Heart left ventricle (tissue), 16 donors: ENCODE measurements around the gene HAO2. TPM values are rescaled to one million over a fixed set of nuclear protein-coding genes. Genes with fewer than 3 reads are reported as not detected.

Experiments
- ATAC-seq, 4 donors: fragments of 200-7000 bp; cut with Tn5 transposase; one replicate each; pipeline ENCODE4 v1.9.1; 2020 to 2022; ENCODE audit warnings: moderate library complexity in 4 of 4, mild to moderate bottlenecking in 3 of 4, moderate number of reproducible peaks in 1 of 4
- DNase-seq, 5 donors: peaks; one replicate each; pipeline ENCODE4 v3.0.0-alpha.2; 2020
- H3K27ac ChIP-seq, 12 donors: fragments of 200-600 bp; sonication (generic) in 4 of 12; one replicate each; pipeline versions ENCODE4 v1.5.0 to v1.8.0; 2016 to 2022; ENCODE audit warnings: mild to moderate bottlenecking in 2 of 12
- H3K27me3 ChIP-seq, 9 donors: fragments of 200-600 bp; sonication (generic) in 2 of 9; one replicate each; pipeline versions ENCODE4 v1.5.1 to v1.8.0; 2016 to 2022; ENCODE audit warnings: mild to moderate bottlenecking in 3 of 9
- H3K36me3 ChIP-seq, 9 donors: fragments of 200-600 bp; sonication (generic) in 2 of 9; one replicate each; pipeline versions ENCODE4 v1.5.0 to v1.8.0; 2018 to 2022; ENCODE audit warnings: mild to moderate bottlenecking in 2 of 9
- H3K4me1 ChIP-seq, 12 donors: fragments of 200-600 bp; sonication (generic) in 4 of 12; one replicate each; pipeline versions ENCODE4 v1.5.0 to v1.8.0; 2016 to 2022; ENCODE audit warnings: mild to moderate bottlenecking in 3 of 12
- H3K4me3 ChIP-seq, 12 donors: fragments of 200-600 bp; sonication (generic) in 4 of 12; one replicate each; pipeline versions ENCODE4 v1.5.0 to v1.8.0; 2017 to 2022; ENCODE audit warnings: mild to moderate bottlenecking in 9 of 12, moderate library complexity in 4 of 12
- H3K9me3 ChIP-seq, 12 donors: fragments of 200-600 bp; sonication (generic) in 4 of 12; one replicate each; pipeline versions ENCODE4 v1.5.0 to v1.8.0; 2016 to 2022; ENCODE audit warnings: mild to moderate bottlenecking in 1 of 12
- POLR2A ChIP-seq, 2 donors: fragments of 450-650 bp; IDR thresholded peaks; one replicate each; pipeline ENCODE4 v1.6.1; 2017; ENCODE audit warnings: antibody characterized with exemption in 2 of 2, mild to moderate bottlenecking in 2 of 2, moderate library complexity in 2 of 2
- WGBS, 4 donors: extraction: QIAGEN DNeasy Blood & Tissue Kit in 2 of 4; methylation state at CpG; one replicate each; pipeline versions ENCODE4 v1.1.5 to v1.1.7; 2013 to 2018; 5-methylcytosine and 5-hydroxymethylcytosine counted together
- intact Hi-C, 10 donors: fragments of 100-400 bp; cut with DNase I; formaldehyde crosslinking; loops; one replicate each; pipeline versions ENCODE4 v1.11.1 to v1.14.2; 2022
- polyA plus RNA-seq, 2 donors: library from polyadenylated mRNA; stranded (reverse); fragments of 200-250 nt; gene quantifications; one replicate each; pipeline ENCODE4 v1.2.3, GENCODE V29; 2013
- total RNA-seq, 9 donors: library from RNA; depleted of rRNA in 2 of 9; stranded (reverse); fragments of >200 nt in 2 of 9; fragmentation: NEBNext Ultra II Directional in 3 of 9; extraction: Animal tissue kit (Norgen Biotek cat#: 25700) in 3 of 9; gene quantifications; one replicate each; pipeline versions ENCODE4 v1.1.0 to v1.2.4, GENCODE V29; 2016 to 2023
- TF ChIP-seq, protein P1 (sequence below), 12 donors: fragments of 200-600 bp; sonication (generic) in 4 of 12; IDR thresholded peaks; one replicate each; pipeline versions ENCODE4 v1.5.0 to v1.8.0; 2018 to 2022; ENCODE audit warnings: antibody characterized with exemption in 12 of 12, mild to moderate bottlenecking in 5 of 12
- donor health status: ischemic (EF 13 %, LVEDD 7.1; RV severe dilation, severe dysfunction).
- donor health status: healthy with polysubstance abuse.
- donor health status: DM: no; HTN: yes; CAD: no.
- donor health status: DM: no; HTN: no; CAD: no.
- donor health status: ischemic (EF 25% LVEDD 6.9; RV normal size, moderate dysfunction).
- donor health status: ischemic (EF 25% LVEDD 5.7; RV mildly dilated, moderate dysfunction).
- donor health status: healthy.
- donor health status: DM: yes; HTN: yes; CAD: no.
- donor health status: ischemic (EF 35%, LVEDD 5.7; RV mildly dilated, moderate dysfunction).
- donor health status: nonischemic (EF 11% LVEDD 7.7; RV severe dilation, severe dysfunction).
- donor health status: DM: yes; HTN: yes; CAD: no.
- donor health status: PGD.
- donor health status: ischemic (EF 29% LVEDD 5.4; RV normal size, mild dysfunction).
- donor health status: nonischemic (EF 23%, LVEDD 6.1; RV moderate dilation, normal function).

The HAO2 gene
- total and polyA plus RNA-seq, 11 donors = not detected

DNA sequence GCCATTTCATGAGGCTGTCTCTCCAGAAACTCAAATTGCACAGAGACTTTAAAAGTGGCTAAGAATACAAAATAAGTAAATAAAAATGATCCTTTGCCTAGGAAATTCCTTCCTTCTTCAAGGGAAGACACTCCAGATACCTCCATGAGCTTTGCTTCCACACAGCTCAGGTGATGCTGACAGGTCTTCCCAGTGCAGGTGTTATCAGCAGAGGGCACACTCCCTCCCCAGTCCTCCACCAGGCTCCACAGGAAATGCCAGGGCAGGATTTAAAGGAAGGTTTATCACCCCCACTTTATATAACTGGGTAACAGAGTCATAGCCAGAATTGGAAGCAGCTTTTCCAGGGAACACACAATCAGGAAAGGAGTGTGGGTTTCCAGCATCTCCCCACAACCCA lies 52.1 kb downstream of the HAO2 start:
- intact Hi-C loops = no loop called here
- Histone ChIP-seq H3K9me3 (no peaks in the 10 kb centered on the region), H3K4me3 (no peak overlapping the region), H3K4me1 (no peaks in the 10 kb centered on the region), H3K36me3 (no peaks in the 10 kb centered on the region), H3K27ac (no peak overlapping the region), H3K27me3 (no peaks in the 10 kb centered on the region)
- TF ChIP-seq, protein P1, sequence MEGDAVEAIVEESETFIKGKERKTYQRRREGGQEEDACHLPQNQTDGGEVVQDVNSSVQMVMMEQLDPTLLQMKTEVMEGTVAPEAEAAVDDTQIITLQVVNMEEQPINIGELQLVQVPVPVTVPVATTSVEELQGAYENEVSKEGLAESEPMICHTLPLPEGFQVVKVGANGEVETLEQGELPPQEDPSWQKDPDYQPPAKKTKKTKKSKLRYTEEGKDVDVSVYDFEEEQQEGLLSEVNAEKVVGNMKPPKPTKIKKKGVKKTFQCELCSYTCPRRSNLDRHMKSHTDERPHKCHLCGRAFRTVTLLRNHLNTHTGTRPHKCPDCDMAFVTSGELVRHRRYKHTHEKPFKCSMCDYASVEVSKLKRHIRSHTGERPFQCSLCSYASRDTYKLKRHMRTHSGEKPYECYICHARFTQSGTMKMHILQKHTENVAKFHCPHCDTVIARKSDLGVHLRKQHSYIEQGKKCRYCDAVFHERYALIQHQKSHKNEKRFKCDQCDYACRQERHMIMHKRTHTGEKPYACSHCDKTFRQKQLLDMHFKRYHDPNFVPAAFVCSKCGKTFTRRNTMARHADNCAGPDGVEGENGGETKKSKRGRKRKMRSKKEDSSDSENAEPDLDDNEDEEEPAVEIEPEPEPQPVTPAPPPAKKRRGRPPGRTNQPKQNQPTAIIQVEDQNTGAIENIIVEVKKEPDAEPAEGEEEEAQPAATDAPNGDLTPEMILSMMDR (IDR thresholded peaks at IDR 0.05) = no peak
- no peak for TF ChIP-seq POLR2A (IDR thresholded peaks at IDR 0.05)
- ATAC-seq (no peak), DNase-seq (no peak)

DNA sequence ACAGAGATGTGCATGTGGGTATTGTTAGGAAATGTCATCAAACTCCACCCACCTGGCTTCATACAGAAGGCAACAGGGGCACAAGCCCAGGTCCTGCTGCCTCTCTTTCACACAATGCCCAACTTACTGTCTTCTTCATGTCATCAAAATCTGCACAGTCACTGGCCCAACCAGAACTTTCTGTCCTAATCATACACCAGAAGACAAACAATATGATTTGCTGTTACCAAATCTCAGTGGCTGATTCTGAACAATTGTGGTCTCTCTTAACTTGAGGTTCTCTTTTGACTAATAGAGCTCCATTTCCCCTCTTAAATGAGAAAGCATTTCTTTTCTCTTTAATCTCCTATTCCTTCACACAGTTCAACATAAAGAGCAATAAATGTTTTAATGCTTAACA lies 54.0 kb downstream of the HAO2 start:
- H3K36me3 ChIP-seq = no peaks in the 10 kb centered on the region
- ATAC-seq = no peak

DNA sequence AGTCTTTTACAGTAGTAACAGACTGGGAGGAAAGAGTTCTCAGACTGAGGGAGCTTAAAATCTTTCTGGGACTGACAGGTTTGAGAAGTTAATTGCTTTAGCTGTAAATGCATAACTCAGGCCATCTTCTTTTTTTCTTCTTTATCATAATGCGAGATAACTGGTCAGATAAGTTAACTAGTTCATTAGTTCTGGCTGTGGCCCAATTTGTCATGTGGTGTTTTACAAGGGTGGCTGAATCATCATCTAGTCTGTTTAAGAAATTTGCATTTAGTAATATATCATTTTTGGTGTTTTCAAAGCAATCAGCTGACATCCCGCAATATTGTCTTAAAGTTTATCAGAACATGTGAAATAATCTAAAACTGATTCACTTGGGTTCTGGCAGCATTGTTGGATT lies 60.4 kb downstream of the HAO2 start:
- Histone ChIP-seq H3K27ac (no peak overlapping the region), H3K4me1 (no peaks in the 10 kb centered on the region), H3K9me3 (no peaks in the 10 kb centered on the region), H3K4me3 (no peak overlapping the region), H3K36me3 (no peaks in the 10 kb centered on the region), H3K27me3 (peaks cover 0 to 7% (median 0%) of the 10 kb centered on the region in 9 donors)
- no peak for TF ChIP-seq POLR2A (IDR thresholded peaks at IDR 0.05)
- TF ChIP-seq, protein P1 (IDR thresholded peaks at IDR 0.05) = no peak
- ATAC-seq = no peak
- intact Hi-C loops = no loop called here
- no peak for DNase-seq
- 80 to 93% (median 89%) methylated on average over 2 of the region's 2 CpGs for WGBS, 4 donors

More for the DNA sequence above, 54.0 kb downstream of the HAO2 start:
- Histone ChIP-seq H3K4me3 (no peak overlapping the region), H3K4me1 (no peaks in the 10 kb centered on the region), H3K9me3 (no peaks in the 10 kb centered on the region), H3K27me3 (no peaks in the 10 kb centered on the region), H3K27ac (no peak overlapping the region)
- DNase-seq = no peak
- no peak for TF ChIP-seq POLR2A (IDR thresholded peaks at IDR 0.05)
- intact Hi-C loops = no loop called here

DNA sequence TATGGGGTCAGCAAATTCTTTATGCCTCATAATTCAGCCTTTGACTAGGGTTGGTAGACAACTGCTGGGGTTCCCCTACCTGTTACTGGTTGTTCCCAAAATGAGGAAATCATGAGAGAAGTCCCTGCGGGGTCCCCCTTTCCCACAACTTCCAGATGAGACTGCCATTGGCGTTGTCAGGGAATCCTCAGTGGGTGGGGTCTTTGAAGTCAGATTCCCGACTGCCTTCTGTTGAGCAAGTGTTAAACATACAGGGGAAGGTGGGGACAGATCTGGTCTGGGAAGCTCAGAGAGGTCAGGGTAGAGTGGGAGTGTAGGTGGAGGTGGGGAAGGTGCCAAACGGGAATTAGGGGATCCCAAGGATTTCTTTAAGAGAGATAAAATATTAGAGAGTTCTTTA lies 61.1 kb downstream of the HAO2 start:
- Histone ChIP-seq H3K9me3 (no peaks in the 10 kb centered on the region), H3K4me3 (no peak overlapping the region), H3K4me1 (no peaks in the 10 kb centered on the region), H3K36me3 (no peaks in the 10 kb centered on the region), H3K27ac (no peak overlapping the region), H3K27me3 (peaks cover 0 to 7% (median 0%) of the 10 kb centered on the region in 9 donors)
- 58 to 68% (median 65%) methylated on average over 4 of the region's 4 CpGs for WGBS, 4 donors
- intact Hi-C loops = no loop called here
- ATAC-seq (no peak), DNase-seq (no peak)
- TF ChIP-seq POLR2A (IDR thresholded peaks at IDR 0.05) = no peak
- TF ChIP-seq, protein P1 (IDR thresholded peaks at IDR 0.05) = no peak

DNA sequence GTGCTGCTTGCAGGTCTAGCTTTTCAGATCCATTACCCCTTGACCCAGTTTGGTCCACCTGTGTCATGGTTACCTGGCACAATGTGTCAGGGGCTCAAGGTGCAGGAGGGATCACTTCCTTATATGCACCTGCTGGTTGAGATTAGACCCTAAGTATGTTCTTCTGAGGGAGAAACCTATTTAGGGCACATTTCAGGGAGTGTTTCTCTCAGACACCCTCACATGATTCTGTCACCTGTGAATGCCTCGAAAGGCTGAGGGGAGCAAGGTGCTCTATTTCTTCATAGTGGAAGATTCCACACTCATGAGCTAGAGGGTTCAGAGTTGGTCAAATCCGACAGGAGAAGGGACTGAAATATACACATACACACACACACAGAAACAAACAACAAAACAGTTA lies 61.9 kb downstream of the HAO2 start:
- intact Hi-C loops = no loop called here
- no peaks in the 10 kb centered on the region for H3K36me3 ChIP-seq
- H3K4me1 ChIP-seq = no peaks in the 10 kb centered on the region
- no peak overlapping the region for H3K4me3 ChIP-seq
- no peak overlapping the region for H3K27ac ChIP-seq
- WGBS, 4 donors = 78 to 89% (median 82%) methylated on average over 2 of the region's 2 CpGs
- TF ChIP-seq, protein P1 (IDR thresholded peaks at IDR 0.05) = no peak
- no peak for TF ChIP-seq POLR2A (IDR thresholded peaks at IDR 0.05)
- DNase-seq (no peak), ATAC-seq (no peak)
- H3K9me3 ChIP-seq = no peaks in the 10 kb centered on the region
- peaks cover 0 to 7% (median 0%) of the 10 kb centered on the region in 9 donors for H3K27me3 ChIP-seq
